Amygdala (tissue), 56 donors: ENCODE measurements around the gene ZNF280B.
"Not testable (repeated sequence)": the region's sequence is repeated elsewhere in the genome, so short reads cannot be mapped to it uniquely, and the experiment has no call there.

ENCODE experiments used
- DNase-seq, 56 donors: peaks; one replicate each; lab custom pipeline; 2025; lab: John Stamatoyannopoulos, UW

The ZNF280B gene

DNA sequence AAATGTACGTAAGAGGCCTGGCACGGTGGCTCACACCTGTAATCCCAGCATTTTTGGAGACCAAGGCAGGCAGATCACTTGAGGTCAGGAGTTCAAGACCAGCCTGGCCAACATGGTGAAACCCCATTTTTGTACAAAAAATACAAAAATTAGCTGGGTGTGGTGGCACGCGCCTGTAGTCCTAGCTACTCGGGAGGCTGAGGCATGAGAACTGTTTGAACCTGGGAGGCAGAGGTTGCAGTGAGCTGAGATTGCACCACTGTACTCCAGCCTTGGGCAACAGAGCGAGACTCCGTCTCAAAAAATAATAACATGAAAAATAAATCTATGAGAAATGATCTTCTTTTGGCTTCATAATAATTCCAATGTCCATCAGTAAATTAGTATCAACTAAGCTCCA is 2.3 kb upstream of the ZNF280B start:
- DNase-seq = not testable (repeated sequence)

DNA sequence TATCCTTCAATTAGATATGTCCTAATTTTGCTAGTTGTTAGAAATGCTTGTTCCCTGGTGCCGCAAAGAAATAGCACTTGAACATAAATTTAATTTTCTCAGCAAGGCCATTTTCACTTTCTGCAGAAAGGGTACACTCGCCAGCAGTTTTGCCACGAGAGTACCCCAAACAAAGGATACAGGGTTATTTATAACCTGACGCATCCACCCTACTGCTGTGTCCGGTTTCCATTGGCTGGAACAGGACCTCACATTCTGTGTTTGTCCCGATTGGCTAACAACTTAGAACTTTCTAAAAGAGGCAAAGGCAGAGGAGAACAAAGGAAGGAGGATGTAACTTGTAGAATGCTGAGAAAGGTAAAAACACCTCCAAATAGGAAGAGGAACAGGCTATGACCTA is 1.4 kb upstream of the ZNF280B start:
- not testable (repeated sequence) for DNase-seq

DNA sequence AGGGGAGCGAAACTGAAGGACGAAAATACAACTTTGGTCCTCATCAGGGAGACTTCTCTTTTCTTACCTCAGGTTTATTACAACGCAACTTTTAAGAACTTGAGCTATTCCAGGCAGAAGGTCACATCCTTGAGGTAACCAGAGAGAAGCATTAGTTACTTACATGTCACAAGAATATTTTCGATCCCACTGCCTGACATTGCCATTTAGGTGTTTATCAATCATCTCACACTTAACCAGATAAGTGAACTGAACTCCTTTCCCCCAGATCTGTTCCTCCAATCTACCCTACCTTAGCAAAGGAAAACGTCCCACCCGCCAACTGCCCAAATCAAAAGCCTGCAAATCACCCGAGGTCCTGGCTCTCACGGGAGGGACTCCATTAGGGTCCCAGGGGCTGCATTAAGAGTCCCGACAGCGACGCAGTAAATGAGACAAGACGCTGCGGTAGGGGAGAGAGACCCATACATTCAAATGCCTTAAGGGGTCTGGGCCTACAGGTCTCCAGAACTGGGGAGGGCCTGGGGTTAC is 734 bp downstream of the ZNF280B start:
- DNase-seq = no peak

DNA sequence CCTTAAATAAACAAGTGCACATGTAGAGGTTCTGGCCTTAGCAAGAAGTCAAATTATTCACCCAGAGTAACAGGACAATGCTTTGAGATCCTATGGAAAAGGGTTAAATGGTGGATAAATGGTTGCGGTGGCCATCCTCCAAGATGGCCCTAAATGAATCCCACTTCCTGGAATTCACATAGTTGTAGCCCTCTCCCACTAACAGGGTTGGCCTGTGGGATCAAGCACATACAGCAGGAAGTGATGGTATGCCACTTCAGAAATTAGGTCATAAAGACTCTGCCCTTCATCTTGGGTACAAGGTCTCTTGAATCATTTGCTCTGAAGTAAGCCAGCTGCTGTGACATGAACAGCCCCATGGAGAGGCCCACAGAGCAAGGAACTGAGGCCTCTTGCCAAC is 1.8 kb downstream of the ZNF280B start:
- DNase-seq = no peak

DNA sequence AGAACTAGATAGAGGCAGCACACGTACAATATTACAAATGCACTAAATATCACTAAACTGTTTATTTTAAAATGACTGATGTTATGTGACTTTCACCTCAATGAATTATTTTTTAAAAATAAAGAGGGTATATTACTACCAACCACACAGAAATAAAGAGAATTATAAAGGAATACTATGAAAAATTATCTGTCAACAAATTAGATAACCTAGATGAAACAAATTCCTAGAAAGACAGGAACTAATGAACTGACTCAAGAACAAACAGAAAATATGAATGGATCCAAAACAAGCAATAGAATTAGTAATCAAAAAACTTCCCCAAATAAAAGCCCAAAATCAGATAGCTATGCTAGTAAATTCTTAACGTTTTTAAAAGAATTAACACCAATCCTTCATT is 10.3 kb downstream of the ZNF280B start:
- no peak for DNase-seq

DNA sequence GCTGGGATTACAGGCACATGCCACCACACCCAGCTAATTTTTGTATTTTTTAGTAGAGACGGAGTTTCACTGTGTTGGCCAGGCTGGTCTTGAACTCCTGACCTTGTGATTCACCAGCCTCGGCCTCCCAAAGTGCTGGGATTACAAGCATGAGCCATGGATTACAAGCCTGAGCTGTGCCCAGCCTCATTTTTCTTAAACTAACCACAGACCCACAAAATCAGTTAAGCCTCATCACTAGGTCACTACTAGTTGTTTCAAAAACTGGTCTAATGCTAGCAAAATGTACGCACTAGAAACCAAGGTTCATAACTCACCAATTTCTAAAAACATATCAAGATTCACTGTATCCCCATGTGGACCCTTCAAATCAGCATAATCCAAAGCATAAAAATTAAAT is 17.0 kb downstream of the ZNF280B start:
- DNase-seq = not testable (repeated sequence)

DNA sequence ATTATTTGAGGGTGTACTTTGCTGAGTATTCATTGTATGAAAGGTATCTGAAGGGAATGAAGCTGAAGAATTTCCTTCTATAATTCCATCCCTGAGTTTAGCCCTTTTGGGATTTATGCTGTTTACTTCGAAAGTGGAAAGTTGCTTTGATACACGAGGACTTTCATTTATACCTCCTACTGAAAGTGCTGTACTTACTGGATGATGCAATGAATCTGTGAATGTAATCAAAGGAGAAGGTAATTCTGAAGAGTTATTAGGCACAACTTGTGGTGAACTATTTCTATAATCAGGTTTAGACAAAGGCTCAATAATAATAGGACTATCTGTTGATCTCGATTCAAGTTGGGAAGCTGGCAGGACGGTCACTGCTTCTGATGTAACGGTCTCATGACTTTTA is 19.8 kb downstream of the ZNF280B start:
- DNase-seq = no peak

DNA sequence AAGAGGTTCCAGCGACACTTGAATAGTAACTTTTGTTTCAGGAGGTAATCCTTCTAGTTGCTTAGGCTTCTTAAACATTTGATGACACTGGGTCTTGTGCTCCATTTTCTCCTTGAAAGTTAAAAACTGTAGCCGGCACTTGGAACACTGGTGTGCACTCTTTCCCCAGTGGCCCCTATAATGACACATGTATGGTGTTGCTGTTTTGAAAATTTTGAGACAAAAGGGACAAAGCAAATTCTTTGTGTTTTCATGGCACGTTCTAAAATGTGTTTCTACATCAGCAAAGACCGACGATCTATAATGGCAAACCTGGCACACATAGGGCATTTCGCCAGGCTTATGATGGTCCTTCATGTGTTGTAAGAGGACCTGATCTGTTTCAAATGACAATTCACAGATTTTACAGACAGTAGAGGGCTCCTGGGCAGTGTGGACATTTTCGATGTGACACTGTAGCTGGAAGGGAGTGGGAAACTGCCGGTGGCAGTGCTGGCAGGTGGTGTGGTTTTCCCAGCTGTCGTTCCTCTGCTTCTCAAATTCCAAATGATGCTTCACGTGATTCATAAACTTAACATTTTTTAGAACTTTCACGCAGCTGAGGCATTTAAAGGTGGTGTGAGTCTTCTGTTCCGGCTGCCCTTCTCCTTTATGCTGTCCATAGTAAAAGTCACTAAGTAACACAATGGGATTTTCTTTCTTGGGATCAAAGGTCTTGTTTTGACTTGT is 20.5 kb downstream of the ZNF280B start:
- DNase-seq = no peak

DNA sequence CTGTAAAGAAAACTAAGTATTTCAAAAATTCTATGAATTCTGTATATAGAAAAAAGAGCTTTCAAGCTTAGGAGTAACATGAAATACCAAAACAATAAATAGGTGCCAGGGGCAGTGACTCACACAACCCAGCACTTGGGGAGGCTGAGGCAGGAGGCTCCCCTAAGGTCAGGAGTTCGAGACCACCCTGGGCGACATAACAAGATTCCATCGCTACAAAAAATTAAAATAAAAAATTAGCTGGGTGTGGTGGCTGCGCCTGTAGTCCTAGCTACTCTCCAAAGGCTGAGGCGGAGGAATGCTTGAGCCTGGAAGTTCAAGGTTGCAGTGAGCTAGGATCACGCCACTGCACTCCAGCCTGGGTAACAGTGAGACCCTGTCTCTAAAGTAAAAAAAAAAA is 21.5 kb downstream of the ZNF280B start:
- no peak for DNase-seq

DNA sequence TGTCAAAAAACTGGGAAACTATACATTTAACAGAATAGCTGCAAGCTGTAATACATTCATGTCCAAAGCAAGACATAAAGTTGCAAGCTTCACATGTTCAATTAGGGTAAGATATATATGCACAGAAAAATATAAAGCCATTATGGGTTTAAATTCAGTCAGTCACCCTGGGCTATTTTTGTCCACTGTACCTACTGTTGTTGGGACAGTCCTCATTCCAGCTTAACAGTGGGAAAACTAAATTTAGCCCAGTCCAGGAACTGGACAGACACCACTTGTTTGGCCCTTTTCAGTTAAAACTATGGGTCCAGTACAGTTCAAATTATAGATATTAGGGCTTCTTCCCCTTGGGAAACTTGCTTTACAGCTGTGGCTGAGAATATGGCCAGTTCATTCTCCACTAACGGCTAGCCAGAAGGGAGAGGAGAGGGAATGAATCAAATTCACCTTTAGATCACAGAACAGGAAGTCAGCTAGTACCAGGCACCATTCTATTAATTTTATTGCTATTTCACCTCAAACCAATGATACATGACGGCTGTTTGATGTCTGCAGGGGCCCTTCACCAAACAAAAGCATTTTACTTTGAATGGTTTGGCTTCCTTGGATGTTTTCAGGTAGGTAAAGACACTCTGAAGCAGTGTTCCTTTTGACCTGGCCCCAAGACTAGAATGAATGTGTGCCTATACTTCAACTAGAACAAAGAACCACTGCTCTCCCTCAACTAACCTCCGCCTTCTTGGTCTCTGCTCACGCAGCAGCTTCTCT is 22.2 kb downstream of the ZNF280B start:
- no peak for DNase-seq

DNA sequence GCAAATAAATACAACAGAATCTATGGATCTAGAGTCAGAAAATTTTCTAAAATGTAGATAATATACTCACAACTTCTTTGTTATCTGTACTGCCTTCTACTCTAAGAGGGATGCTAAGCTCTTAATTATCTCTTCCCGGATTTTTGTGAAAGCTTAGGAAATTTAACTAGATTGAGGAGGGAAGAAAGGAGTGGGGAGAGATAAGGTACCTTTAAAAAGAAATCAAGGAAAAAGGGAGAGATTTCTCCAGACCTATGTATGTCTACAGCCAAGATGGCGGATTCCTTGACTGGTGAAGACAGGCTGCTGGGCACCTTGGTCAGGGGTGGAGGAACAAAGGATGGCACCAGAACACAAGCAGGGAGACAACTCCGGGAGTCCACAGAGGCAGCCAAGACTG is 23.0 kb downstream of the ZNF280B start:
- no peak for DNase-seq

DNA sequence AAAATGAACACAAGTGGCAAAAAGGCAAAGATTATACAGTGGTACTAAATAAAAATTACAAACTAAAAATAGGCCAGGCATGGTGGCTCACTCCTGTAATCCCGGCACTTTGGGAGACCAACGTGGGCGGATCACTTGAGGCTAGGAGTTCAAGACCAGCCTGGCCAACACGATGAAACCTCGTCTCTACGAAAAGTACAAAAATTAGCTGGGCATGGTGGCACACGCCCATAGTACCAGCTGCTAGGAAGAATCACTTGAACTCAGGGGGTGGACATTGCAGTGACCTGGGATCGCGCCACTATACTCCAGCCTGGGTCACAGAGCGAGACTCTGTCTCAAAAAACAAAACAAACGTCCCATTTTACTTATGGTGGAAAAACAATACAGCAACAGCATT is 24.5 kb downstream of the ZNF280B start:
- no peak for DNase-seq

DNA sequence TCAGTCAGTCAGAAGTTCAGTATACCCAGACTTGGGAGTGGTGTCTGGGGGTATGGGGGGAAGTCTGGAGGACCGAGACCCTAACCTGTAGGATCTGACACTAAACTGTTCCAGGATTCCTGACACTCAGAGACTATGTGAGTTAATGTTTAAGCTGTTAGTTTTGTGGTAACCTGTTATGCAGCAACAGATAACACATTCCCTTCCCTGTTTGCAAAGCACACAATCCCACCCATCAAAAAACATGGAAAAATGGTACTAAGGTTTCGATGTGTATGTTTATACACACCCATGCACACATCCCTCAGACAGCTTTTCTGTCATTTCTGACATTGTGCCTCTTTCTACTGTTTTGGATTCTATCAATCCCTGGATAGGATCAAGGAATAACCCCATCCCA is 27.6 kb downstream of the ZNF280B start:
- DNase-seq = no peak

DNA sequence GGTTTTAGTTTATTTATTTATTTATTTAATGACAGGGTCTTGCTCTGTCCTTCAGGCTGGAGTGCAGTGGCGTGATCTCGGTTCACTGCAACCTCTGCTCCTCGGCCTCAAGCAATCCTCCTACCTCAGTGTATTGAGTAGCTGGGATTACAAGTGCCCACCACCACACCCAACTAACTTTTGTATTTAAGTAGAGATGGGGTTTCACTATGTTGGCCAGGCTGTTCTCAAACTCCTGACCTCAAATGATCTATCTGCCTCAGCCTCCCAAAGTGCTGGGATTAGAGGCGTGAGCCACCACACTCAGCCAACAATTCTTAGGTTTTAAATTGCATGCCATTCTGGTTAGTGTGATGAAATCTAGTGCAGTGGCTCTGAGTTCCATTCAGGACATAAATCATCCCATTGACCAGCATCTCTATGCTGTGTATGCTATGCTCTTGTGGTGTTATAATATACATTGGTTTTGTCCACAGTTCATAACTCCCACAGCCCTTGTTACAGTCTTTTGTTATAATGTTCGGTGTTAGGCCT is 28.5 kb downstream of the ZNF280B start:
- DNase-seq = no peak

DNA sequence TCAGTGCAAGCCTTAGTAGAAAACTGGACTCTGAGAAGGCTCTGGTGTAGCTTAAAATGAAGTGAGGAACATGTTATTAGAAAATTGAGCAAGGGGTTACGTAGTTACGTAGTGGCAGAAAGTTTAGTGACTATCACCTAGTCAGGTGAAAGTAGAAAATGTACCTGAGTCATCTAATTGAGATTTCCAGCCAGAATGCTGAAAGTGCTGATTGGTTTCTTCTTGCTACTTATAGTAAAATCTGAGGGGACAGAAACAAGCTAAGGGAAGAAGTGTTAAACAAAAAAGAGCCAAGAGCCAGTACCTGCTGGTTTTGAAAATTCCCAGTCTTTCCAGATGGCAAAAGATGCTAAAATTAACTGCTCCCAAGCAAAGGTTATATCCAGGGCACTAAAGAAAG is 29.4 kb downstream of the ZNF280B start:
- no peak for DNase-seq

DNA sequence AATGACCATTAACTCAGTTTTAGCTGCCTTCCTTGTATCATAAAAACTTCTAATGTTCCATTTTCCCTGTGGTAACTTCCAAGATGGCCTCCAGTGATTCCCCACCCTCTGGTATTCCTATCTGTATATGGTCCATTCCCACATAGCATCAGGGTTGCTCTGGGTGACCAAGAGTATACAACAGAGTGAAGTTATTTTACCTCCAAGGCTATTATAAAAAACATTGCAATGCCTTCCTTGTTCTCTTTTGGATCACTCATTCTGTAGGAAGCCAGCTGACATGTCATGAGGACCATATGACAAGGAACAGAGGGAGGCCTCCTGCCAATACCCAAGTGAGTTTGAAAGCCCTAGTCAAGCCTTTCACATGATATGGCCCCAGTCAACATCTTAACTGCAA is 30.1 kb downstream of the ZNF280B start:
- no peak for DNase-seq

DNA sequence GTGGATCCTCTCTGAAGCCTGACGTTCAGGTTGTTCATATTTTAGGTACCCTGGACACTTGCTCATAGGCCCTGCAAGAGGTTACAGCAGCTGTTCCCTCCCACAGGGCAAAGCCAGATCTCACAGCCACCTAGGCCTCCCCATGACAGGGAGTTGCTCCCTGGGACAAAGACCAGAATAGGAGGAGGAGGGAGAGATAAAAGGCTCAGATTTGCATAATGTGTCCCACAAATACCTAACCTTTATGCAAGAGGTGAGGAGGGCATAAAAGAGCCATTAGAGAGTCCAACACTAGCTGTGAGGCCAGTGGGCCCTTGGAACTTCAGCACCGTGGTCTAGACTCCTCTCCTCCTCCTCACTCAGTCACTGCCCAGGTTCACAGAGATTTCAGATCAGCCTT is 33.8 kb downstream of the ZNF280B start:
- DNase-seq = no peak

DNA sequence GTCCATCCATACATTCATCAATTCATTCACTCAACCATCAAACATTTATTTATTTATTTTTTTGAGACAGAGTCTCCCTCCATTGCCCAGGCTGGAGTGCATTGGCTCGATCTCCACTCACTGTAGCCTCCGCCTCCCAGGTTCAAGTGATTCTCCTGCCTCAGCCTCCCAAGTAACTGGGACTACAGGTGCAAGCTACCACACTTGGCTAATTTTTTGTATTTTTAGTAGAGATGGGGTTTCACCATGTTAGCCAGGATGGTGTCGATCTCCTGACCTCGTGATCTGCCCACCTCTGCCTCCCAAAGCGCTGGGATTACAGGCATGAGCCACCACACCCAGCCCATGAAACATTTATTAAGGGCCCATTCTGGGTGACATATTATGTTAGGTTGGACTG is 37.4 kb downstream of the ZNF280B start:
- not testable (repeated sequence) for DNase-seq

DNA sequence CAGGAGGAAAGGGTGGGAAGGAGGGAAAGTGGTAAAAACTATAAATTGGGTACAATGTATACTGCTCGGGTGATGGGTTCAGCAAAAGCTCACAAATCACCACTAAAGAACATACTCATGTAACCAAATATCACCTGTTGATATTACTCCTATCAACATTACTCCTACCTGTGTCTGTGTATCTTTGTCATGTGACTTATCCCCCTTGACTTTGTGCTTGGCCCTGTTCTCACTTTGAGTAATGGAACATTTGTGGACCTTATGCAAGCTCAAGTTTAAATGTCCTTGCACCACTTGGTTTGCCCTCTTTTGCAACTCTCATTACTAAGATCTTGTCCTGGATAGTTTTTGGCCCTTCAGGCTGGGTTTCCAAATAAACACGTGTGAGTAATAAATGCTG is 39.0 kb downstream of the ZNF280B start:
- DNase-seq = no peak

DNA sequence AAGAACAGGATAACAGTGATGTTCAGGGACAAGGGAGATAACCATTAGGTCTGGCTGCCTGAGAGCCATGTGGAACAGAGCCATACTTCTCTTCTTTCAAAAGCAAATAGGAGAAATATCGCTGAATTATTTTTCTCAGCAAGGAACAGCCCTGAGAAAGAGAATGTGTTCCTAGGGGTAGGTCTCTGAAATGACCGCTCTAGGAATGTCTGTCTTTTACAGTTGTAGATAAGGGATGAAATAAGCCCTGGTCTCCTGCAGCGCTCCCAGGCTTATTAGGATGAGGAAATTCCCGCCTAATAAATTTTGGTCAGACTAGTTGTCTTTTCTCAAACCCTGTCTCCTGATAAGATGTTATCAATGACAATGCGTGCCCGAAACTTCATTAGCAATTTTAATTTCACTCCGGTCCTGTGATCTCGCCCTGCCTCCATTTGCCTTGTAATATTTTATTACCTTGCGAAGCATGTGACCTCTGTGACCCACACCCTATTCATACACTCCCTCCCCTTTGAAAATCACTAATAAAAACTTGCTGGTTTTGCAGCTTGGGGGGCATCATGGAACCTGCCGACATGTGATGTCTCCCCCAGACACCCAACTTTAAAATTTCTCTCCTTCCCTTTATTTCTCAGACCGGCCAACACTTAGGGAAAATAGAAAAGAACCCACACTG is 39.6 kb downstream of the ZNF280B start:
- not testable (repeated sequence) for DNase-seq

DNA sequence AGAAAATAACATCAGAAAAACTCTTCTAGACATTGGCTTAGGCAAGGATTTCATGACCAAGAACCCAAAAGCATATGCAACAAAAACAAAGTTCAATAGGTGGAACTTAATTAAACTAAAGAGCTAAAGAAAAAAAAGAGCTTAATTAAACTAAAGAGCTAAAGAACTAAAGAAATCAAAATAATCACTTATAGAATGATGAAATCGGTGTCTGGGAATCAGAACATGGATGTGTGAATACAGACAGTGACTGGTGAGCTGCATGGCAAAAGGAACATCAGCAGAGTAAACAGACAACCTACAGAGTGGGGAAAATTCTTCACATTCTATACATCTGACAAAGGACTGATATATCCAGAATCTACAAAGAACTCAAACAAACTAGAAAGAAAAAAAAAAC is 41.4 kb downstream of the ZNF280B start:
- DNase-seq = no peak
